HG03571 (cell line): Measurements from ENCODE around the gene MATN4.

Experiments
- ATAC-seq: cut with Tn5 transposase; IDR thresholded peaks from one replicate; pipeline ENCODE4 v1.9.1; 2021; ENCODE audit not compliant: unreplicated experiment

MATN4 gene

DNA sequence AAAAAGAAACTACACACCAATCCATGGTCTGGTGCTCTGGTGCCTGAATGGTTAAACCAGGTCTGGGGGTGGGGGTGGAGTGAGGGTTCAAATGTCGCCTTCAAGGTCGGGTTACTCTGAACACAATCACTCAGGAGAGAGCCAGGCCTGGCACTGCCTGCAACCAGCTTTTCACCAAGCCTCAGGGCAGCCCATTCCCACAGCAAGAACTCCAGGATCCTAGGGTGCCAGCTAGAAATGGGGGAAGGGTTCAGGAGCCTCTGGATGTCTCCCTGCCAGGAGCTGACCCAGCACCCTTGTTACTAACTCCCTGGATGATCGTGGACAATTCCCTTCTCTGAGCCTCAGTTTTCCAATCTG lies 33.5 kb upstream of the MATN4 start:
- no peak for ATAC-seq

DNA sequence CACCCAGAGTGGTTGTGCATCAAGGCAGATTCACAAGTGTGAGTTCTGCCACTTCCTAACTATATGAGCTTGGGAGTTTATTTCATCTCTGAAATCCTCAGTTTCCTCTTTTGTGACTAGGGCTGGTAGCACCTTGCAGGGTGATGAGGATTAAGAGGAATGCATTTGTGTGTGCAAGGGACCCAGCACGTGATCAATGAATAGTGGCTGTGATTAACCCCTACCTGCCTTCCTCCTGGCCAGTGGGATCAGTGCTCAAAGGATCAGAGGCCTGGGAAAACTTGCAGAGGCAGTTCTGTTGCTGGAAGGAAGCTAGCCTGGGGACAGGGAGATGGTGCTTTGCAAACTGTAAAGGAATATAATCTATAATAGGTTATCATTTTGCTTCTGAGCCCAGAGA lies 32.9 kb upstream of the MATN4 start:
- no peak for ATAC-seq

DNA sequence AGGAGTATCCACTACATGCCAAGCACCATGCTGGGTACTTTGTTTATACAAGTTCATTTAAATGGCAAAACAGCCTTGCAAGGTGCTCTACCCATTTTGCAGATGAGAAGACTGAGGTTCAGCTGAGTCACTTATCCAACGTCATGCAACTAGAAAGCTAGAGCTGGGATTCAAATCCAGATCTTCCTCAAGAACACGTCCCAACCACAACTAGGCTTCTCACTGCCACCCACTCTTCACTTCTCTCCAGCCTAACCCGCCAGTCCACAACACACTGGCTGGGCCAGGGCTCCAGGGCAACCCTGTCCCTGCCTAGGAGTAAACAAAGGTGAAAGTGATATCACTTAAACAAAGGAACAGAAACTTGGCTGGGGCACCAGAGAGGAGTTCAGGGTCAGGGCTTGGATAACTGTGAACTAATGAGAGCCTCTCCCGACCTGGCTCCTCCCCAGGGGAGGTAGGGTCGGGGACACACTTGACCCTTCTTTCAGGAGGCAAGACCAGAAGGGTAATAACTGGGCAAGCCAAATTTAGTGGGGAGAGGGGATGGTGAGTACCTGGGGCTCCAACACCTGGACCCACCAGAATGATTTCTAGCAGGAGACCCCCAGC lies 32.2 kb upstream of the MATN4 start:
- ATAC-seq, result no peak

DNA sequence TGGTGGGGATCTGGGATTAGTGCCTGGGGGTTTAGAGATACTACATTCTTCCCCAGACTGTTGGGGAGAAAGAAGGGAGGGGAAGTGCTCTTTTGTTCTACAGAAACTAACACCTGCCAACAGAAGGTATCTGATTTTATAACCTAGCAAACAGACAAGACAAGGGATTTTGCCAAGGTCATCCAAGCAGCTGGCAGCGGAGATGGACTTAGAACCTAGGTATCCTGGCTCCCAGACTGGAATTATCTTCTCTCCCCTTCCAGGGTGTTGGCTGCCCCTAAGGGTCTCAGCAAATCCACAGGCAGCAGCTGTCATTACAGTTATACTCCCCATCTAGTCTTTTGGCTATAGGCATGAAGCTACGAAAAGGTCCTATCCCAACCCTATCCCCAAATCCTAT lies 31.7 kb upstream of the MATN4 start:
- no peak for ATAC-seq

DNA sequence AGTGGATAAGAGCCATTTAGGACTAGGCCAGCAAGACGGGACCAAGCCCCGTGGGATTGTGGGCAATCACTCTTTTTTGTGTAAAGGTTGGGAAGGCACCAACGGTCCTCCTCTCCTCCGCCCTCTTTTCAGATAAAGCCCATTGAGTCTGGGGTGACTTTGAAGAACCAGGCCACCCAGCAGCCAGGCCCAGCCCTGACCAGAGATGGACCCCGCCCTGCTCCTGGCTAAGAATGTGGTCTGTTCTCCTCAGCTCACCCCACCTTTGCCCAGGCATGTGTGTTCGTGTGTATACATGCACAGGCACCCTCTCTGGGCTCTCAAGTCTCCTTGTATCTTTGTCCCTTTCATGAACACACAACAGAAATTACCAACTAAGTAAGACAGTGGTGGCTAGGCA lies 31.0 kb upstream of the MATN4 start:
- ATAC-seq, result no peak

DNA sequence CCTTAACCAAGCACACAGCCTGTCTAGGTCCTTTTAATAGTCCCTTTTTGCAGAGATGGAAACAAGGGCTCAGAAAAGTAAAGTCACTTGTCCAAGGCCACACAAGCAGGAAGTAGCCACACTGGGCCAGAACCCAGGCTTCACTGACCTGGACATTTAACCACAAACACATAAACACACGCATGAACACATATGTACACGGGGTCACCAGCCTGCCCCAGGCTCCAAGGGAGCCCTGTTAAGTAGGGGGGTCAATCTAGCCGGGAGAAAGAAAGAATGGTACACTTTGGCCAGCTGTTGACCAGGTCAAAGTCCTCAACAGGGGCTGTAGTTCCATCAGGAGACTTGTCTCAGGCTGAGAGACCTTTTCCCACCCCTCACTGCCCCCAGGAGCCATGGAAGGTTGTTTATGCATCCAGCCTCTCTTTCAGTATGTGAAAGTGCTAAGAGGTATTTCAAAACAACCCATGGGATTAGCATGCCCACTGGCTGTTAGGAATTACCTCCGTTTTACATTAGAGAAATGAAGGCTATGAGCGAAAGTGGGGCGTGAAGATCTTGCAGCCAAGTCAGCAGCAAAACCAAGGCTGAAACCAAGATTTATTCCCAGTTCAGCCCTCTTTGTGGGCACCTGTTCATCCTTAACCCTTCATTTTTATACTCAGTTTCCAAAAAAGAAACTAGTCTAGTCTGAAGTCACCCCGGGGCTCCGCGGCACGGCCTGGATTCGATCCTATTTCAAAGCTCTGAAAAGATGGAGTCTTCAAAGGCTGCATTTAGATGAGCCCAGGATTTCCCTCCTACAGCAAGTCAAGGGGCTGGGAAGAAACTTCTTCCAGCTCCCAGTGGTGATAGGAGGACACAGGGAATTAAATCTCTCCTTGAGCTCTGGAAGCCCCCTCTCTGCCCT lies 30.3 kb upstream of the MATN4 start:
- no peak for ATAC-seq

DNA sequence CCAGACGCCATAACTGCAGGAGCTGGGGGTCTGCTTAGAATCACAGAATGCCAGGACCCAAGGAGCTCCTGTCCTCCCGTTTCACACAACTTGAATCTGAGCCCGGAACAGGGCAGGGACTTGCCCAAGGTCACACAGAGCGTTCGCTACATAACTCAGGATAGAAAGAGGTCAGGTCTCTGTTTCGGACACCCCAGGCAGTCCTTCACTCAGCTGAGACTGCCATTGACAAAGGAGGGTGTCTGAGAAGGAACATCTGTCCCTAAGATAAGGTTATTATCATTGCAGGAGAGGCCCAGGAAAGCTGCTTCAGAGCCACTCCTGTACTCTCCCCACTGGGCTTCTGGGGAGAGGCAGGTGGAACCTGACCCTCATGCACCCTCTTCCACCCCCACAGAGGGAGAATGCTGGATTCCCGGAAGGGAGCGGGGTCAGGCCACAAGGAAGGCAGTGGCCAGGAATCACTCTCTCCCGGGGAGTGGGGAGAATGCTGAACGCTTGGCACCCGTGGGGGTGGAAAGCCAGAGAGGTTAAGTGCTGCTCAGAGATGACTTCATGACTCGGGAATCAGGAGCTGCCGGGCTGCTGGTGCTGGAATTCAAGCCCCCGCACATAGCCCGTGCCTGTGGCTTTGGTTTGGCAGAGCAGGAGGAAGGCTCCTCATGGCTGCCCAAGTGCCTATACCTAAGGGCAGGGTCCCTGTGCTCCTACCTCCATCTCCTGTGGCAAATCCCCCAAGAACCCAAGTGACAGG lies 29.4 kb upstream of the MATN4 start:
- ATAC-seq, result no peak

DNA sequence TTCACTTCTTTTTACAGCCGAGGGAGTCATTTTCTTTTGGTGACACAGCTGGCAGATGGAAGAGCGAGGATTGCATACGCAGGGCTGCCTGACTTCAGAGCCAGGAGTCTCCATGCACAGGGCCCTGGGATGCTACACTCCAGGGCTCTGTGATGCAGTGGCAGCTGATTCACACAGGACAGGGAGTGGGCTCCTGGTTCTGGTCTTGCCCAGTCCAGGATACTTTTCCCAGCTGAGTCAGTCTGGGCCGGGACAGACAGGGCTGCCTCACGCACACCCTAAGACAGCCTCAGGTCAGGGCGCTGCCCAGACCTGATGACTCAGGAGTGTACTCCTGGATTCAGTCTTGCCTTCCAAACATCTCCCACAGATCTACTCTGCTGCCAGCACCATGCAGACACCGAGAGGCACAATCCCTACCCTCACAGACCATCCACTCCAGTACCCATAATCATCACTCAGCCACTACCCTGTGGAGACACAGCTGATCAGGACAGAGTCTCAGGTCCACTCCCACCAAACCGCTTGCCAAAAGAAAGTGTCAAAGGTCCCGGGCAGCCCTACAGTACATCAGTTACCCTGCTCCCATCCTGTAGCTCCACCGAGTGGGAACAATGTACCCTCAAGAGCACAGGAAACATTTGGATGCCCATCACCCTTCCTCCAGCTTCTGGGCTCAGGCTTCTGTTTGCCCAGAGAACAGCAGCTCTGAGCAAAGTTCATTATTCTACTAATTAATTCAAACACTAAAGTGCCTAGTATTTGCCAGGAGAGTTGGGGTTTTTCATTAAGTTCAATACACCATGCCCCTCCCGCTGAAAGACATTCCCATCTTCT lies 28.6 kb upstream of the MATN4 start:
- ATAC-seq, result no peak

DNA sequence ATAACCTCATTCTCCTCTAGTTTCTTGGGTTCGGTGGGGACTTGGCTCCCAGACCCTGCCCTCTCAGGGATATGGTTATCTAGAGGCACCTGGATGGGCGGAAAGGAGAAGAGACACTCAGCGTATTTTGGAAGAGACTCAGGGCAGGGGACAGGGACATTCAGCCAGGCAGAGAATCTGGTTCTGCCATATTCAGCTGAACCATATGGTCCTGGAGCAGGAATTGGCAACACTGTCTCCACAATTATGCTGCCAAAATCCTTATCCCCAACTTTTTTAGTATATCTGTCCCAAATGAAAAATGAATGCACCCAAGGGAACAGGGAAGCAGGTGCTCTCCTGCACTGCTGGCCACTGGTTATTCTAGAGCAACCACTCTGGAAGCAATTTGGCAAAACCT lies 22.4 kb upstream of the MATN4 start:
- no peak for ATAC-seq

DNA sequence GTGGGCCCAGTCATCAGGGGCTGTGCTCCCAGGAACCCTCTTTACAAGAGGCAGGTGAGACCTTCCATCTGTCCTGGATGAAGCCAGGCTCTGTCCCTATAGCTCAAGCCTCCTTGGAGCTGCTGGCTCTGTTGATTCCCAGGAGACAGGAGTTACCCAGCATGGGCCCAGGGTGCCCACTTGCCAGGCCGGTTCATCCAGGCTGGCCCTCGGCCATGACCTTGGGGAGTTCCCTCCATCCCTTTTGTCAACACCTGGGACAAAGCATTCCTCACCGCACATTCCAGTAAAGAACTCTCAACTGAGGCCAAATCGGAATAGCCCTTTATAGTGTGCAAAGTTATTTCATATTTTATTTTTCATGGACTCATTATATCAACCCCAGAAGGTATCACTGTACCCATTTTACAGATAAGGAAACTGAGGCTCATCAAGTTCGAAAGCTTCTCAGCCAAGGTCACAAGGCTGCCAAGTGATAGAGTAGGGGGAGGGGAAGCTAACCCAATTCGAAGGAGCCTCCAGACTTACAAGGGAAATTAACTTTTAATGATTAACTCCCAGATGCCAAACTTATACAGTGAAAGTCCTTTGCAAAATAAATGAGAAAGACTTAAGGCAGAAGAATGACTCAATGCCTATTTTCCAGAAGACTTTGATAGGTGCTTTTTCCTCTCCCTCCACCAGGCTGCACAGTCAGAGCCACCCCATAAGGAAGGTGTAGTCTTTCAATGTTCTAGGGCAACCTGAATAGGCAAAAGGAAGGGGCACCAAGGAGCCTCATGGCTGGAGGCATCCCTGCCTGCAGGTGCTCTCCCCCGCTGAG lies 21.6 kb upstream of the MATN4 start:
- ATAC-seq, result no peak

DNA sequence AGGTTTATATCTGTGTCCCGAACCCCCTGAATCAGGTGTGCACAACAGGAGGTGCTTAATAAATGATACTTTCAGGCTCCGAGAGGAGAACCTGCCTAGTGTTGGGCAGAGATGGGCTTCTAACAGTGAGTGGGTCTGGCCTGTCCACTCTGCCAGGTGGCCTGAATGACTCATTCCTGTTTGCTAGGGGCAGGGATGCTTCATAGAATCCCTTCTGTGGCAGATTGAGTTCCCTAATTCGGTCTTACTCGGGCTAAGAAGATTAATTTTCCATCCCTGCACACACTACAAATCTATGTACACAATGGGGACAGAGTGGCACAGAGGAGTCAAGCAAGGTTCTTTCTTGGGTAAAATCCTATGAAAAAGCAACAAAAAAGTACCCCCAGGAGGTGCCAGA lies 20.4 kb upstream of the MATN4 start:
- ATAC-seq, result no peak

DNA sequence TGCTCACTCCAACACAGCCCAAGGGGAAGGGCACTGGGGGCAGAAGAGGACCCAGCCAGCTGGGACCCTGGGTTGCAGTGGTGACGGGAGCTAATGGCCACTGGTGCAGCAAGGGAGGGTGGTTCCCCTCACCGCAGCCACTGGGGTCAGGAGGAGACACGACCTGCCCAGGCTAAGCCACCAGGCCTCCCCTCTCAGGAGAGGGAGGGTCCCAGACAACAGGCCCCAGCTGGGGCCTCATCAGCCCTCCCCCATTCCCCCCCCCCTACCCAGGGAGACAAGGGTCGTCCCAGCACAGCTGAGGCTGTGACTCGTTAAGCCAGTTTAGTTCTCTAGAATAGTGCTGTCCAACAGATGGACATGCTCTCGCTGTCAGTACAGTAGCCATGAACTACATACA lies 17.3 kb upstream of the MATN4 start:
- no peak for ATAC-seq

DNA sequence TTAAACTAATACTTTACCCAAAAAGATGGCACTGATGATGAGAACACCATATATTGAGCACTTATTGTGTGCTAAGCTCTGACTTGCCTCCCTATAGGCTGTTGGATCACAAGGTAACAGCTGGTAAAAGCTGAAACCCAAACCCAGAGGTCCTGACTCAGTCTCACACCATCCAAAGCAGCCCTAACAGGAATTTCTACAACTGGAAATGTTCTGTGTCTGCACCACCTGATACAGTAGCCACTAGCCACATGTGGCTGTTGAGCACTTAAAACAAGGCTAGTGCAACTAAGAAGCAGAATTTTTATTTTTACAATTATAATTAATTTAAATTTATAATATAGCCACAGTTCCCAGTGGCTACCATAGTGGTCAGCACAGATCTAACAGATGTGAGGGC lies 15.6 kb upstream of the MATN4 start:
- ATAC-seq, result no peak

DNA sequence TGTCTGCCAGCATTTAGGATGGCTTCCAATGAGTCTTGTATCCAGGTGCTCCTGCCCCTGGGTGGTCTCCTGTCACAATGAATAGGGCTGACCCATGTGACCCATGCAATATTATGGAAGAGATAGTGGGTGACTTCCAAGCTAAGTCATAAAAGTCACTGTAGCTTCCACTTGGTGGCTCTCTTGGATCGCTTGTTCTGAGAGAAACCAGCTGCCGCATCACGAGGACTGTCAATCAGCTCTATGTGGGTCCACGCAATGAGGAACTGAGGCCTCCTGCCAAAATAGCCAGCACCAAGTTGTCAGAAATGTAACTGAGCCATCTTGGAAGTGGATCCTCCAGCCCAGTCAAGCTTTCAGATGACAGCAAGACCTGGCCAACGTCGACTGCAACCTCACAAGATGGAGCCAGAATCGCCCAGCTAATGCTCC lies 14.9 kb upstream of the MATN4 start:
- peak; percentile 40 for ATAC-seq

DNA sequence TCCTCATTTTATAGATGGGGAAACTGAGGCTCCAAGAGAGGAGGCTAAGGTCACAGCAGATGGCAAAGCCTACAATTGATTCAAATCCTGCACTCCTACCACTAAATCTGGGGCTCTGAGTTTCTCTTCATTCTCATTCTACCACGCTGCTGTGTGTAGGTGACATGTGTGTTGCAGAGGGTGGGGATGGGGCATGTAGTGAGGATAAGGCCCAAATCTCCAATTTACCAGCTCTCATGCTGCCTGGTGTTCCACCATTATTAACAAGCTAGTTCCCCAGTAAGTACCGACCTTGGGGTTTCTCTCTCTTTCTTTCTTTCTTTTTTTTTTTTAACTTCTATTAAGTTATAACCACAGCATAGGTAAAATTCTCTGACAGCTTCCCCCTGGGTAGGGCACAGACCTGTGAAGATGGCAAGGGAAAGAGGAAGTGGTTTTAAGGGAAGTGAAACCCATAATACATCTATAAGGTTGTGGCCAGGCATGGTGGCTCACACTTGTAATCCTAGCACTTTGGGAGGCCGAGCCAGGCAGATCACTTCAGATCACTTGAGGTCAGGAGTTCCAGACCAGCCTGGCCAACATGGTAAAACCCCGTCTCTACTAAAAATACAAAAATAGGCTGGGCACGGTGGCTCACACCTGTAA lies 13.0 kb upstream of the MATN4 start:
- ATAC-seq, result peak; percentile 61

DNA sequence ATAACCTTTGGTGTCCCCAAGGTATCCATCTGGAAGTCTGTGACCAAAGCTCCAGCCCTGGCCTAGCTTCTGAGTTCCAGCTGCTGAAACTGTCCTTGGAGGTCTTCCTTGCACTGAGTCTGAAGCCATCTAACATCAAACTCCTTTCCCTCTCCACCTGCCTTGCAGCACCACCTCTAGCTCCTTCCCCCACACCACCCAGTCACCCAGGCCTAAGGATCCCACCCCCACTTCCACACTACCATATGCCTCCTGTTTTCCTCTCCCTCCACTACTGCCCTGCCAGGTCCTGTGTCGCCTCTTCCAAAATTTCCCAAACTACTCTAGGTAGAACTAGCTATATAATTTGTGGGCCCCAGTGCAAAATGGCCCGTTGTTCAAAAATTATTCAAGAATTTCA lies 10.8 kb upstream of the MATN4 start:
- ATAC-seq, result no peak

DNA sequence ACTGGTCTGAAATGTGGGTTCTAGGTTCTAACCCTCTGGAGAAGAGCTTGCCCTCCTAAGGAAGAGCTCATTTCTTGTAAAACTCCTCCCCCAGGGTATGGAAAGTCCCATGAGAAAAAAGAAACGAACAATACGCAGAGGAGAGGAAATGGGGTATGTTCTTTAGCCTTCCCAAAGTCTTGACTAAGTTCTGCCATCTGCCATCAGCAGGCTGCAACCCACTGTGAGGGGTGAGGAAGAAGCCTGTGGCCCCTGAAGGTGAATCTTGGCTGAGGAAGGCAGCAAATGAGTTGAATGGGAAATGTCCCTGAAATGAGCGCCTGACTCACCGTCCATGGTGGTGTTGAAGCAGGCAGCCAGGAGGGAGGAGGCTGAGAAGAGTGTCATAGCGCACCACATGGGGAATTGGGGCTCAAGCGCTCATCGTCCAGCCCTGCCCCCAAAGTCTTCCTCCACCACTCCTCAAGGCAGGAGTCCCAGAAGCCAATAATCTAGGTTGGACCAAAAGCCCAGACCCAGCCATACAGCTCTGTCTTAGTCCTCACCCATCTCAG lies 10.4 kb upstream of the MATN4 start:
- ATAC-seq, result no peak

DNA sequence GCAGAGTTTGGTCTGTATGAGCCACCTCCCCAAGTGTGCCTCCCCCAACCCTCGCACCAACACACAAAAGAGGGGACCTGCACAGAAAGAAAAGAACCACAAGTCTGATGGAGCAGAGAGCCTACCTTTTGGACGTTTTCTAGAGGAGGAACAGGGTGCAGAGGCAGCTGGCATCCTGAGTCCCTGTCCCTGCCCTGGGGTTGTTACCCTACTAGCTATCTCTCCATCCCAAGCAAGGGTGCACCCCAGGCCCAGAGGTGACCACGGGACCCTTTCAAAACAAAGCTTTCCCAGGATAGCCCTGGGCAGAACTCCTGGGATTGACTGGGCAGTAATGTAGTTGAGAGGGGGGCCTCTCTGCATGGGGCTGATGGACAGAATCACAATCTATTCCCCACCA lies 9.7 kb upstream of the MATN4 start:
- no peak for ATAC-seq
